ENCODE data around the gene BMP4.

The BMP4 gene

GRCh38 chr14:53963320-53964227 lies 6.9 kb upstream of the BMP4 start:
- DNase-seq: no peak

GRCh38 chr14:53962953-53963319 lies 6.3 kb upstream of the BMP4 start:
- DNase-seq: no peak

- DNase-seq: no peak
Measured at GRCh38 chr14:53958628-53959027, 2.0 kb upstream of the BMP4 start.

GRCh38 chr14:53957739-53958138 lies 1.1 kb upstream of the BMP4 start:
- DNase-seq: no peak

- DNase-seq: peak; percentile 49
Measured at GRCh38 chr14:53955671-53956426, 776 bp downstream of the BMP4 start.

- DNase-seq: no peak
Measured at GRCh38 chr14:53955229-53955556, 1.4 kb downstream of the BMP4 start.

GRCh38 chr14:53954551-53955228 lies 1.9 kb downstream of the BMP4 start:
- peak; percentile 12 for DNase-seq

GRCh38 chr14:53953828-53954550 lies 2.6 kb downstream of the BMP4 start:
- DNase-seq: peak; percentile 43

- DNase-seq: peak; percentile 75
Measured at GRCh38 chr14:53953002-53953827, 3.4 kb downstream of the BMP4 start.

- DNase-seq: no peak
Measured at GRCh38 chr14:53952533-53952932, 4.1 kb downstream of the BMP4 start.

GRCh38 chr14:53951627-53952303 lies 4.9 kb downstream of the BMP4 start:
- no peak for DNase-seq

GRCh38 chr14:53951243-53951626 lies 5.4 kb downstream of the BMP4 start:
- no peak for DNase-seq

- DNase-seq: no peak
Measured at GRCh38 chr14:53950031-53950793, 6.4 kb downstream of the BMP4 start.

GRCh38 chr14:53949201-53949600 lies 7.4 kb downstream of the BMP4 start:
- DNase-seq: no peak

GRCh38 chr14:53948205-53948884 lies 8.3 kb downstream of the BMP4 start:
- no peak for DNase-seq

GRCh38 chr14:53947452-53948204 lies 9.0 kb downstream of the BMP4 start:
- DNase-seq: no peak

GRCh38 chr14:53947094-53947445 lies 9.6 kb downstream of the BMP4 start:
- DNase-seq: no peak

- no peak for DNase-seq
Measured at GRCh38 chr14:53946404-53947093, 10.1 kb downstream of the BMP4 start.

- no peak for DNase-seq
Measured at GRCh38 chr14:53946071-53946403, 10.6 kb downstream of the BMP4 start.
